A673 (cell line): Measurements from ENCODE around the gene TRAF7. TPM values are rescaled to one million over a fixed set of nuclear protein-coding genes. Genes with fewer than 3 reads are reported as not detected.

Experiments used
- BruUV-seq: library from RNA; stranded (reverse); fragments of 400-500 nt; replicated peaks from 2 replicates; lab custom pipeline; 2021; lab: Mats Ljungman, UMichigan
- CTCF ChIA-PET: fragments of 300-600 bp; sonication (Branson Sonifier 250); formaldehyde crosslinking; loops from one replicate; lab custom pipeline; 2022; ENCODE audit warnings: antibody characterized with exemption; lab: Charles Lee
- POLR2A ChIA-PET: fragments of 300-600 bp; sonication (Branson Sonifier 250); formaldehyde crosslinking; loops from one replicate; lab custom pipeline; 2022; ENCODE audit warnings: antibody characterized with exemption; ENCODE audit not compliant: low non-redundant PET; lab: Charles Lee
- DNase-seq: peaks from one replicate; pipeline ENCODE4 v3.0.0-alpha.2; 2015; ENCODE audit warnings: low spot score
- H3K27ac ChIP-seq: fragments of 200-600 bp; sonication (generic); 2 replicates; pipeline ENCODE4 v1.5.1; 2016; ENCODE audit warnings: mixed run types, low read depth, mild to moderate bottlenecking, mixed read lengths, antibody characterized with exemption, low read length; ENCODE audit not compliant: poor library complexity, severe bottlenecking
- H3K27me3 ChIP-seq: fragments of 200-600 bp; sonication (generic); replicated peaks from 2 replicates; pipeline ENCODE4 v1.6.1; 2017; ENCODE audit warnings: mixed run types, low read depth, mild to moderate bottlenecking, mixed read lengths, antibody characterized with exemption, low read length; ENCODE audit not compliant: insufficient read depth, poor library complexity
- H3K36me3 ChIP-seq: fragments of 200-600 bp; sonication (generic); 2 replicates; pipeline ENCODE4 v1.6.1; 2016; ENCODE audit warnings: mixed run types, mild to moderate bottlenecking, mixed read lengths, antibody characterized with exemption, low read length; ENCODE audit not compliant: insufficient read depth, poor library complexity, severe bottlenecking
- H3K4me1 ChIP-seq: fragments of 200-600 bp; sonication (generic); 2 replicates; pipeline ENCODE4 v1.6.1; 2017; ENCODE audit warnings: mixed run types, mild to moderate bottlenecking, mixed read lengths, antibody characterized with exemption, low read length; ENCODE audit not compliant: insufficient read depth, poor library complexity, severe bottlenecking
- H3K4me3 ChIP-seq: fragments of 200-600 bp; sonication (generic); 2 replicates; pipeline ENCODE4 v1.5.1; 2016; ENCODE audit warnings: low read depth, mixed run types, mild to moderate bottlenecking, mixed read lengths, low read length; ENCODE audit not compliant: poor library complexity, severe bottlenecking
- H3K9me3 ChIP-seq: fragments of 200-600 bp; sonication (generic); 2 replicates; pipeline ENCODE4 v1.6.1; 2016; ENCODE audit warnings: mixed run types, low read depth, mild to moderate bottlenecking, mixed read lengths, antibody characterized with exemption, low read length; ENCODE audit not compliant: poor library complexity, severe bottlenecking
- CTCF ChIP-seq: fragments of 300-800, 200-600 bp; sonication (generic); conservative IDR thresholded peaks from 2 replicates; pipeline ENCODE4 v1.5.1; 2017; ENCODE audit warnings: low read depth, mild to moderate bottlenecking, antibody characterized with exemption, low read length, moderate library complexity, mixed read lengths
- EZH2 ChIP-seq: fragments of 200-600 bp; sonication (generic); IDR thresholded peaks from 2 replicates; pipeline ENCODE4 v1.6.1; 2017; ENCODE audit warnings: borderline replicate concordance, low read depth, mild to moderate bottlenecking, mixed read lengths, antibody characterized with exemption, low read length; ENCODE audit not compliant: poor library complexity, severe bottlenecking
- intact Hi-C: fragments of 100-400 bp; cut with micrococcal nuclease; formaldehyde crosslinking; loops from one replicate; pipeline ENCODE4 v1.10.0; 2022; ENCODE audit not compliant: unreplicated experiment
- total RNA-seq: library from RNA; stranded (reverse); gene quantifications from 2 replicates; pipeline ENCODE4 v1.2.3, GENCODE V29; 2021

TRAF7 gene
- total RNA-seq, 1 experiment from 2014 or later = 96.7 TPM

- peak overlapping the region; percentile 92 for H3K27ac ChIP-seq
- ChIA-PET CTCF (no interaction called here), POLR2A (interaction anchor here (0.6 to 0.7 kb wide), 2 partner anchors 49 to 255 kb away, joined by 3 to 4 read pairs; partner anchors contain the start of gene TRAF7)
- no peaks in the 10 kb centered on the region for H3K9me3 ChIP-seq
- no peaks in the 10 kb centered on the region for H3K27me3 ChIP-seq
- peak overlapping the region; percentile 74 for H3K4me3 ChIP-seq
- intact Hi-C loops = no loop called here
- TF ChIP-seq EZH2 (no peak), CTCF (no peak)
- BruUV-seq = TSS peak; percentile 51
- peaks cover 30% of the 10 kb centered on the region for H3K36me3 ChIP-seq
- H3K4me1 ChIP-seq = peaks cover 14% of the 10 kb centered on the region
- DNase-seq = no peak
Observed at GRCh38 chr16:2204416-2205103, 49.0 kb downstream of the TRAF7 start.

GRCh38 chr16:2205104-2205966 is 49.8 kb downstream of the TRAF7 start, which contains the start of gene MLST8:
TSS of gene MLST8 (plus strand) at chr16:2205454. CDS start at chr16:2206086, 632 bp downstream.
- CTCF ChIA-PET = interaction anchor here (0.6 kb wide), 1 partner anchor 20 kb away, joined by 4 read pairs; no protein-coding TSS in a partner anchor
- no TSS peak for BruUV-seq

More at GRCh38 chr16:2205104-2205966, 49.8 kb downstream of the TRAF7 start, which contains the start of gene MLST8:
- H3K27me3 ChIP-seq = no peaks in the 10 kb centered on the region
- peak within 1 kb of the TSS; percentile 92 for H3K27ac ChIP-seq
- TF ChIP-seq EZH2 = no peak
- TF ChIP-seq CTCF = no peak; the same call in 1 of the 2 replicates
- no peaks in the 10 kb centered on the region for H3K9me3 ChIP-seq
- intact Hi-C loops = no loop called here
- POLR2A ChIA-PET = interaction anchor here (0.6 to 0.7 kb wide), 2 partner anchors 50 to 254 kb away, joined by 3 to 4 read pairs; partner anchors contain the start of gene TRAF7
- peak; percentile 92 for DNase-seq
- H3K36me3 ChIP-seq = peaks cover 31% of the 10 kb centered on the region
- peaks cover 14% of the 10 kb centered on the region for H3K4me1 ChIP-seq
- peak within 1 kb of the TSS; percentile 74 for H3K4me3 ChIP-seq
